ENCODE data around the gene TSEN54. TPM values are rescaled to one million over a fixed set of nuclear protein-coding genes. Genes with fewer than 3 reads are reported as not detected.

TSEN54 gene
- total RNA-seq, 1 donor from 2014 or later, result 24.0 TPM

DNA sequence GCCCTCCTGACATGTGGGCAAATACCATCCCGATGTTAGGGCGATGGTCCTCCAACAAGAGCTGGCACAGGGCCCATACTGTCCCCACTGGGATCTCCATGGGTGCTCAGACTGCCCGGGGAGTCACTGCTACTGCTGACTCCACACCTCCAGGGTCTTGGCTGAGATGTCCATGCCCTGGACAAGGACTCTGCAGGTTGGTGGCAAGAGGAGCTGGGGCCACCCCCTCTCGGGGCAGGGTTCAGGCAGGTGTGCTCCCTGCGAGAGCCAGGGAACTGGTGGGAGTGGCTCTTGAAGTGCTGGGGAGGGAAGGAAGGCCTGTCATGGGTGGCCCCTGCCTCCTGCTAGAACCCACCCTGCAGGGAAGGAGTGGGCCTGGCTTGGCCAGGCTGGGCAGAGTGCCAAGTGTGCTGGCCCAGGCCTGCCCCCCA, 7.4 kb upstream of the TSEN54 start:
- no peak for DNase-seq (ENCODE audit: low read depth)
- TF ChIP-seq, protein P1, sequence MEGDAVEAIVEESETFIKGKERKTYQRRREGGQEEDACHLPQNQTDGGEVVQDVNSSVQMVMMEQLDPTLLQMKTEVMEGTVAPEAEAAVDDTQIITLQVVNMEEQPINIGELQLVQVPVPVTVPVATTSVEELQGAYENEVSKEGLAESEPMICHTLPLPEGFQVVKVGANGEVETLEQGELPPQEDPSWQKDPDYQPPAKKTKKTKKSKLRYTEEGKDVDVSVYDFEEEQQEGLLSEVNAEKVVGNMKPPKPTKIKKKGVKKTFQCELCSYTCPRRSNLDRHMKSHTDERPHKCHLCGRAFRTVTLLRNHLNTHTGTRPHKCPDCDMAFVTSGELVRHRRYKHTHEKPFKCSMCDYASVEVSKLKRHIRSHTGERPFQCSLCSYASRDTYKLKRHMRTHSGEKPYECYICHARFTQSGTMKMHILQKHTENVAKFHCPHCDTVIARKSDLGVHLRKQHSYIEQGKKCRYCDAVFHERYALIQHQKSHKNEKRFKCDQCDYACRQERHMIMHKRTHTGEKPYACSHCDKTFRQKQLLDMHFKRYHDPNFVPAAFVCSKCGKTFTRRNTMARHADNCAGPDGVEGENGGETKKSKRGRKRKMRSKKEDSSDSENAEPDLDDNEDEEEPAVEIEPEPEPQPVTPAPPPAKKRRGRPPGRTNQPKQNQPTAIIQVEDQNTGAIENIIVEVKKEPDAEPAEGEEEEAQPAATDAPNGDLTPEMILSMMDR (conservative IDR thresholded peaks at IDR 0.05; ENCODE audit: low read depth, low read length), result no peak
- H3K4me3 ChIP-seq (ENCODE audit: low read depth, low read length), result no peak overlapping the region

DNA sequence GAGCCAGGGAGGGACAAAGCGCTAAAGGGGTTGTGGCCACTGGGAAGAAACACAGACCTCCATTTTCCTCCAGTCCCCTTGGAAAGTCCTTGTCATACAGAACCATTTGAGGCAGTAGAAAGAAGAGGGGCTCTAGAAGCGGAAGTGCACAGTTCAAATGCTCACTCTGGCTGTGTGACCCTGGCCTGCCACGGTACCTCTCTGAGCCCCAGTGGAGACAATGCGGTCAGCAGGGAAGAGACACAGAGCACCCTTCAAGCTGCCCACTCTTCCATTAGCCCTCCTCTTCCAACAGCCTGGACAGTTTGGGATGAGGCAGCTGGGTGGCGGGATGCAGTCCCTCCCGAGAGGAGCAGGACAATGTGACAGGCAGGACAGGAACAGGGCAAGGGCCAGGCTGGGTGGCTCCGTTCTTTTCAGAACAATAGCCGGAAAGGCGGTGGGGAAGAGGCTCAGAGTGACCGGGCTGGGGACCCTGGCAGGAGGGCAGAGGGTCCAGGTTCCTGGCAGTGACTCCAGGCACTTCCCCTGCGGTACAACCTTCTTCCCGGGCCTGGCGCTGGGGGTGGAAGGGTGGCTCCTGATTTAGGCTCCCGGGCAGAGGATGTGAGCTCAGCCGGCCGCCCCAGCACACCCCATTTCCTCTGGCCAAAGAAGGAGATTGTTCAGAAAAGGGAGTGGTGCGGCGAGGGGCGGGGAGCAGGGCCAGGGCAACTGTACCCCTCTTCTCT, 6.6 kb upstream of the TSEN54 start:
- TF ChIP-seq, protein P1 (conservative IDR thresholded peaks at IDR 0.05; ENCODE audit: low read depth, low read length), result no peak
- DNase-seq (ENCODE audit: low read depth), result no peak
- no peak overlapping the region for H3K4me3 ChIP-seq (ENCODE audit: low read depth, low read length)

GRCh38 chr17:75511270-75511609, 5.1 kb upstream of the TSEN54 start:
- no peak for DNase-seq (ENCODE audit: low read depth)
- H3K4me3 ChIP-seq (ENCODE audit: low read depth, low read length), result no peak overlapping the region
- TF ChIP-seq, protein P1 (conservative IDR thresholded peaks at IDR 0.05; ENCODE audit: low read depth, low read length), result no peak

- peak overlapping the region; percentile 7 for H3K4me3 ChIP-seq (ENCODE audit: low read depth, low read length)
- DNase-seq (ENCODE audit: low read depth), result no peak
- TF ChIP-seq, protein P1 (conservative IDR thresholded peaks at IDR 0.05; ENCODE audit: low read depth, low read length), result no peak
These were observed 4.4 kb upstream of the TSEN54 start for GRCh38 chr17:75511610-75512575.

GRCh38 chr17:75512926-75513640, 3.2 kb upstream of the TSEN54 start:
- no peak for DNase-seq (ENCODE audit: low read depth)
- TF ChIP-seq, protein P1 (conservative IDR thresholded peaks at IDR 0.05; ENCODE audit: low read depth, low read length), result no peak
- H3K4me3 ChIP-seq (ENCODE audit: low read depth, low read length), result peak overlapping the region; percentile 0

DNA sequence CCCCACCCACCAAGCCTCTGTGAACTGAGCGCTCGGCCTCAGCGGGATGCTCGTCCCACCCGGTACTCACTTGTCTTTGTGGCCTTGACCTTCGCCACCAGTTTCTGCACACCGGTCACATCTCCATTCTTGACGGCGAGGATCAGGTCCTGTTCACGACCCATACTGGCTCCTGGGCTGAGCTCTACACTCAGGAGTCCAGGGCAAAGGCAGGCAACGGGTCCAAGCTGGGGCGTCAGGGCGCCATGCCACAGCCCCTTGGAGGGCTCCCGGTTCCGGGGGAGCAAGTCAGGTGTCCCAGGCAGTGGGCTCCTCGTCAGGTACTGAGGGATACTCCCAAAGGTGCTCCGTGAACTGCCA, 2.7 kb upstream of the TSEN54 start:
- peak overlapping the region; percentile 89 for H3K4me3 ChIP-seq (ENCODE audit: low read depth, low read length)
- TF ChIP-seq, protein P1 (conservative IDR thresholded peaks at IDR 0.05; ENCODE audit: low read depth, low read length), result no peak
- no peak for DNase-seq (ENCODE audit: low read depth)
